ENCODE measurements around the gene UGGT1. TPM values are rescaled to one million over a fixed set of nuclear protein-coding genes. Genes with fewer than 3 reads are reported as not detected.

UGGT1 gene
- total RNA-seq, 4 donors from 2014 or later, result 43.1 to 66.5 (median 55.3) TPM

DNA sequence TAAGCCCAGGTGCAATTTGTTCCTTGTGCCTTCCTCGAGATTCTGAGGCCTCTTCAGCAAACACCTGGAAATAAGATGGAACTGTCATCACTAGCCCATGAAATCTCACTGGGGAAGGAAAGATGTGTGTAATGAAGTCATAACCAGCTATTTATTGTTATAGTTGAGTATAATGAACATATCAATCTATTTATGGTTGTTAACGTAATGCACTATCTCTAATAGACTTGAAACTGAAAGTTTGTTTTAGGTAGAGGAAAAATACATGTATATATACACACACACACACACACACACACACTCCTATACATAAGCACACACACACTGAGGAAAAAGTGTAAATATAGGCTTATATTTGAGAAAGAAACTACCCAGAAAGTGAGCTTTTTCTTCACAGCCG lies 62.8 kb downstream of the UGGT1 start:
- TF ChIP-seq, protein P1, sequence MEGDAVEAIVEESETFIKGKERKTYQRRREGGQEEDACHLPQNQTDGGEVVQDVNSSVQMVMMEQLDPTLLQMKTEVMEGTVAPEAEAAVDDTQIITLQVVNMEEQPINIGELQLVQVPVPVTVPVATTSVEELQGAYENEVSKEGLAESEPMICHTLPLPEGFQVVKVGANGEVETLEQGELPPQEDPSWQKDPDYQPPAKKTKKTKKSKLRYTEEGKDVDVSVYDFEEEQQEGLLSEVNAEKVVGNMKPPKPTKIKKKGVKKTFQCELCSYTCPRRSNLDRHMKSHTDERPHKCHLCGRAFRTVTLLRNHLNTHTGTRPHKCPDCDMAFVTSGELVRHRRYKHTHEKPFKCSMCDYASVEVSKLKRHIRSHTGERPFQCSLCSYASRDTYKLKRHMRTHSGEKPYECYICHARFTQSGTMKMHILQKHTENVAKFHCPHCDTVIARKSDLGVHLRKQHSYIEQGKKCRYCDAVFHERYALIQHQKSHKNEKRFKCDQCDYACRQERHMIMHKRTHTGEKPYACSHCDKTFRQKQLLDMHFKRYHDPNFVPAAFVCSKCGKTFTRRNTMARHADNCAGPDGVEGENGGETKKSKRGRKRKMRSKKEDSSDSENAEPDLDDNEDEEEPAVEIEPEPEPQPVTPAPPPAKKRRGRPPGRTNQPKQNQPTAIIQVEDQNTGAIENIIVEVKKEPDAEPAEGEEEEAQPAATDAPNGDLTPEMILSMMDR (IDR thresholded peaks at IDR 0.05; ENCODE audit: low read depth), result no peak

DNA sequence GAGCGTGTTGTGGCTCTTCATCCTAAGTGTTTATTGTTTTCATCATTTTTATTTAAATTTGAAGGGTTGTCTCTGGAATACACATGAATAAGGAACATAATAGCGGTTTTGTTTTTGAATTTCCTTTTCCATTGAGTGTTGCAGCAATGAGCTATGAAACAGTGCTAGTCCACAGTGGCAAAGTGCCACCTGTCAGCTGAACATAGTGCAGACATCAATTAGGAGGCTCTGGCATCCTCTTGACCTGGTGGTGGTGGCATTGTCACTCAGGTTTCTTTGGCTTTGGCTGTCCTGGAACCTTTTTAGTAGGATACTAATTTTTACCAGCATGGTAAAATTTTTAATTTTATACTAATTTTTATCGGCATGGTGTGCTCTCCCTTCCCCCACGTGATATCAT lies 63.2 kb downstream of the UGGT1 start:
- TF ChIP-seq, protein P1 (IDR thresholded peaks at IDR 0.05; ENCODE audit: low read depth), result no peak

DNA sequence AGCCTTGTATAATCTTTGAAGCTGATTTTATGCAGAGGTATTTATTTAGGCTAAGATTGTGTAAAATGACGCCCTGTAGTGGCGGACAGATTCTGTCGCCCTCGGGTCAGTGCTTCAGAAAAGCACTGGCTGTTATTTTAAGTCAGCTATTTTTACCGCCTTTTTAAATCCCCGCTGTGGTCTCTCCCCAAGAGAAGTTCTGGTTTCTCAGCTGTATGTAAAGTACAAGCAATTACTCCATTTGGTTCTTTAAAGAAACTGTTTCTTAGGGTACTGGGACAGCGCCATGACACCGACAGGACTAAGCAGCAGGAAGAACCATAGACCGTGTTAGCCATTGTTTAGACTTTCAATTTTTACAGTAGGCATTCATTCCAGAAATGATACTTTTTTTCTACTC lies 65.0 kb downstream of the UGGT1 start:
- TF ChIP-seq, protein P1 (IDR thresholded peaks at IDR 0.05; ENCODE audit: low read depth), result no peak

DNA sequence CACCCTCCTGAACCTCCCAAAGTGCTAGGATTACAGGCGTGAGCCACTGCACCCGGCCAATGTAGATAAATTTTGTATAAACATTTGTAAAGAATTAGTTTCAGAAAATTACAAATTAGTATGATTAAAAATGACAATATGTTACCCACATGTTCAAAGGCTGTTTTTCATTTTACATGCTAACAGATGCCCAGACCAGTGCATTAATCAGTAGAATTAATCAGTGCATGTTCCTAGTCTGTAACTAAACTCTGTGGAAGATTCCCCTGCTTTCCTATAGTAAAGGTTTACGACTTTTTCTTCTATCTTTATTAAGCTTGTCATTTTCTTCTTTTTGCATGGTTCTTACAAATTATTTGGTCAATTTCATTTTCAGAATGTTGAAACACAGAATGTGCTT lies 65.8 kb downstream of the UGGT1 start:
- TF ChIP-seq, protein P1 (IDR thresholded peaks at IDR 0.05; ENCODE audit: low read depth), result no peak

DNA sequence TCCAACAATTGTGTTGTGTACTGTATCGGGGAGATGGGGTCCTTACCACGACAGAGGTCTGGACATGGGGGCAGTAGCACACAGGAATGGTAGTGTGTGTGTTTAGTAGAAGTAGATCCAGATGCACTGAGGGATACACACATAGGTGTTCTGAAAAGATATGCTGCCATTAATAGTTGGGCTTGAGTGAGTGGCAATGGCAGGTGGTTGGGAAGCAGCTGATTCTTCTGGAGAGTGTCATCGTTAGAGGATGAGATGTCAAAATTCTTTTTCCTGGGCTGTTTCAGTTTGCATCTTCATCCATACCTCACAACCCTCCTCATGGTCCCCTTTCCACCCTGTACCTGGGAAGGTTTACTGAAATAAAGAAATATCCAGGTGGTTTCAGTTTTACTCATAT lies 66.6 kb downstream of the UGGT1 start:
- TF ChIP-seq, protein P1 (IDR thresholded peaks at IDR 0.05; ENCODE audit: low read depth), result no peak

DNA sequence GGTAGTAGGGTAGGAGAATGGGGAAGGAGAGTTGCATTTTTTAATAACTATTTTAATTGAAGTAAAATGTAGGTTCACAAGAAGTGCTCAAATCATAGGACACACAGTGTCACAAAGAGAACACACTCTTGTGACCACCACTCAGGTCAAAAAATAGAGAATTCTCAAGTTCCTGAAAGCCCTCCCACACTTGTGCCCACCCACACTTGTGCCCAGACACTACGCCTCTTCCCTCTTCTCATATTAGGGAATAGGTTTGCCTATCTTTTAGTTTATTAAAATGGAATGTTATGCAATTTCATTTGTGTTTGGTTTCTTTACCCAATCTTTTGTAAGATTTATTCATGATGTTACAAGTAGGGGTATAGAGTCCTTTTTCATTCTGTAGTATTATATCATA lies 67.2 kb downstream of the UGGT1 start:
- TF ChIP-seq, protein P1 (IDR thresholded peaks at IDR 0.05; ENCODE audit: low read depth), result no peak

DNA sequence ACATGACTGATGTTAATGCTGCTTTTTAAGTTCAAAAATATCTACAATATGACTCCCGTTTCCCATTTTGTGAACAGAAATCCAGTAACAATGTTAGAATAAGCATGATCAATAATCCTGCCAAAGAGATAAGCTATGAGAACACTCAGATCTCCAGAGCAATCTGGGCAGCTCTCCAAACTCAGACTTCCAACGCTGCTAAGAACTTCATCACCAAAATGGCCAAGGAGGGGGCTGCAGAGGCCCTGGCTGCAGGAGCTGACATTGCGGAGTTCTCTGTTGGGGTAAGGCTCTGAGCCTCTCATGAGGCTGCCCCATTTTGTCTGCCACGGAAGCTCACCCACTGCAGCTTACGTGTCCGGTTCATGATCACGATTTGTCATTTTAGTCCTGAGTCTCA lies 68.4 kb downstream of the UGGT1 start:
- TF ChIP-seq, protein P1 (IDR thresholded peaks at IDR 0.05; ENCODE audit: low read depth), result no peak
